ENCODE data around the gene CPZ. TPM values are rescaled to one million over a fixed set of nuclear protein-coding genes. Genes with fewer than 3 reads are reported as not detected.

The CPZ gene
- total RNA-seq, 1 donor from 2014 or later: 4.9 TPM

DNA sequence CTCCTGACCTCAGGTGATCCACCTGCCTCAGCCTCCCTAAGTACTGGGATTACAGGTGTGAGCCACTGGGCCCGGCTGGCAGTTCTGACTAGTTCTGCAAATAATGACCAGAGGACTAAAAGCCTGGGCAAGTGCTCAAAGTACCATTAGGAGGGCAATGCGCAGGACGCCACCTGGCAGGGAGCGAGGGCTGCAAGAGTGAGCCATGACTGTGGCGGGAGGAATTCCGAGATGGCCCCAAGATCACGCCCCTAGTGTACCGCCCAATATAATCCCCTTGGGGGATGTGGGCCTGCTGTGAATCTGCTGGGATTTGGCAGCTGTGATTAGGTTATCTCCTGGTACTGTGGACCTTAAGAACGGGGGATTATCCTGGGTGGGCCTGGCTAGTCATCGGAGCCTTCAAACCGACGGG, 38.6 kb upstream of the CPZ start:
- Mint-ChIP-seq H3K4me1 (ENCODE audit: unreplicated experiment) (no peaks in the 10 kb centered on the region), H3K4me3 (no peak overlapping the region), H3K27me3 (no peaks in the 10 kb centered on the region), H3K9me3 (no peaks in the 10 kb centered on the region), H3K36me3 (no peaks in the 10 kb centered on the region), H3K27ac (no peak overlapping the region)
- no peak for DNase-seq (ENCODE audit: extremely low spot score, unreplicated experiment)
- TF ChIP-seq, protein P1, sequence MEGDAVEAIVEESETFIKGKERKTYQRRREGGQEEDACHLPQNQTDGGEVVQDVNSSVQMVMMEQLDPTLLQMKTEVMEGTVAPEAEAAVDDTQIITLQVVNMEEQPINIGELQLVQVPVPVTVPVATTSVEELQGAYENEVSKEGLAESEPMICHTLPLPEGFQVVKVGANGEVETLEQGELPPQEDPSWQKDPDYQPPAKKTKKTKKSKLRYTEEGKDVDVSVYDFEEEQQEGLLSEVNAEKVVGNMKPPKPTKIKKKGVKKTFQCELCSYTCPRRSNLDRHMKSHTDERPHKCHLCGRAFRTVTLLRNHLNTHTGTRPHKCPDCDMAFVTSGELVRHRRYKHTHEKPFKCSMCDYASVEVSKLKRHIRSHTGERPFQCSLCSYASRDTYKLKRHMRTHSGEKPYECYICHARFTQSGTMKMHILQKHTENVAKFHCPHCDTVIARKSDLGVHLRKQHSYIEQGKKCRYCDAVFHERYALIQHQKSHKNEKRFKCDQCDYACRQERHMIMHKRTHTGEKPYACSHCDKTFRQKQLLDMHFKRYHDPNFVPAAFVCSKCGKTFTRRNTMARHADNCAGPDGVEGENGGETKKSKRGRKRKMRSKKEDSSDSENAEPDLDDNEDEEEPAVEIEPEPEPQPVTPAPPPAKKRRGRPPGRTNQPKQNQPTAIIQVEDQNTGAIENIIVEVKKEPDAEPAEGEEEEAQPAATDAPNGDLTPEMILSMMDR (conservative IDR thresholded peaks at IDR 0.05): no peak

DNA sequence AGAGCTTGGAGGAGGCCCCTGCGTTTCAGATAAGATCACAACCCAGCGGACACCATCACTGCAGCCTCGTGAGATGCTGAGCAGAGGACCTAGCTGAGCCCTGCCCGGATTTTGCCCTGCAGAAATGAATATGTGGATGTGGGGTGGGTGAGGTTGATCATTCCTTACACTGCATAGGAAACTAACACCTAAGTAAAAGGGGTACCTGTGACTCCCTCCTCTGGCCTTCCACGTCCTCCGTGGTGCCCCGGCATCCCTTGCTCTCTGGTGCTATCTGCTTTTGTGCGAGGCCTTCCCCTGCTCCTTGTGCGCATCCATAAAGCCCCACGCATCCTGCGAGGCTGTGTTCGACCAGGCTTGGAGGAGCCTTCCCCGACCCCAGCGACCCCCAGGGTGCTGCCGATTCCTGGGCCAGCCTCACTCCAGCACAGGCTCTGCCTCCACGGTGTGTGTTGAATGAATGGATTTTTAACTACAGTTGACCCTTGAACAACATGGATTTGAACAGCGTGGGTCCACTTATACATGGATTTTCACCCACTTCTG, 37.9 kb upstream of the CPZ start:
- Mint-ChIP-seq H3K4me3 (no peak overlapping the region), H3K27me3 (no peaks in the 10 kb centered on the region), H3K27ac (no peak overlapping the region), H3K9me3 (no peaks in the 10 kb centered on the region), H3K4me1 (ENCODE audit: unreplicated experiment) (peaks cover 1% of the 10 kb centered on the region), H3K36me3 (no peaks in the 10 kb centered on the region)
- TF ChIP-seq, protein P1 (conservative IDR thresholded peaks at IDR 0.05): no peak
- DNase-seq (ENCODE audit: extremely low spot score, unreplicated experiment): no peak

DNA sequence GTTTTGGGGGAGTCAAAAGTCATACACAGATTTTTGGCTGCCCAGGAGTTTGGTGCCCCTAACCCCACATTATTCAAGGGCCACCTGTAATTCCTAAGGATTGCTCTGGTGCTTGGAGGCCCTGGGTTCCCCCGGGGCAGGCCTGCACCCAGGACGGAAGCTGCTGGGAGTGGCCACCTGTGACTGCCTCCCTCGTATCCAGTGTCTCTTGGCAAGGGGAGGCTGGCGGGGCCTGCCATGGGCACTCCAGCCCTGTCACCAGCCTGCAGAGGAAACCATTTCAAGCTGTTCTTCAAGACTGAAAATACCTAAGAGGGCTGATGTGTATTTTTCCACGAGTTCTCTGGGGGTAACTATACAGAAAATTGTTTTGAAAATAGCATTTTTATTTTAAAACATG, 36.8 kb upstream of the CPZ start:
- no peaks in the 10 kb centered on the region for H3K9me3 Mint-ChIP-seq
- no peak for DNase-seq (ENCODE audit: extremely low spot score, unreplicated experiment)
- TF ChIP-seq, protein P1 (conservative IDR thresholded peaks at IDR 0.05): no peak
- H3K27ac Mint-ChIP-seq: no peak overlapping the region
- no peaks in the 10 kb centered on the region for H3K27me3 Mint-ChIP-seq
- no peaks in the 10 kb centered on the region for H3K36me3 Mint-ChIP-seq
- peaks cover 3% of the 10 kb centered on the region for H3K4me1 Mint-ChIP-seq (ENCODE audit: unreplicated experiment)
- H3K4me3 Mint-ChIP-seq: no peak overlapping the region

DNA sequence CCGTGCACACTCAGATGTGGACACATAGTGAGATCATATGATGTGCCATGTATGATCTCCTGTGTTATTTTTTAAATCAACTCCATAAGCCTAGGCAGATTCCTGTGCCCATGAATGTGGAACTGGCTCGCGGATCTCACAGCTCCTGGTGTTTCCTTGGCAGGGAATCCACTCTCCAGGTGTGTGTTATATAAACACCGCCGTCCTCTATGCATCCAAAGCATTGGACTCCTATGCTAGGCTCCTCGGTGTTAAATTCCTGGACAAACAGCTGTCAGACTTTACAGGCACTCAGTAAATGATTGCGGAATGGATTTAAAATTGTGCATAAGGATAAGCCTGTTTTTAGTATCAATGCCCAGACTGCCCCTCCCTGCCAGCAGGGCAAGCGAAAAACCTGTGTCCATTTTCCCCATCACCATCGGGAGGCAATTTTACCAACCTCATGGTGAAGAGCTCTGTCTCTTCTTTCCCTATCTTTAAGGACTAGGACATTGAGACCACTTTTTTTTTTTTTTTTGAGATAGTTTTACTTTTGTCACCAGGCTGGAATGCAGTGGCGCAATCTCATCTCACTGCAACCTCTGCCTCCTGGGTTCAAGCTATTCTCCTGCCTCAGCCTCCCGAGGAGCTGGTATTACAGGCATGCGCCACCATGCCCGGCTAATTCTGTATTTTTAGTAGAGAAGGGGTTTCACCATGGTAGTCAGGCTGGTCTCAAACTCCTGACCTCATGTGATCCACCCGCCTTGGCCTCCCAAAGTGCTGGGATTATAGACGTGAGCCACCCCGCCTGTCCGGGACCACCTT, 36.0 kb upstream of the CPZ start:
- Mint-ChIP-seq H3K4me1 (ENCODE audit: unreplicated experiment) (peaks cover 4% of the 10 kb centered on the region), H3K36me3 (no peaks in the 10 kb centered on the region), H3K9me3 (no peaks in the 10 kb centered on the region), H3K27me3 (no peaks in the 10 kb centered on the region), H3K4me3 (no peak overlapping the region), H3K27ac (peak overlapping the region; percentile 73)
- TF ChIP-seq, protein P1 (conservative IDR thresholded peaks at IDR 0.05): no peak
- DNase-seq (ENCODE audit: extremely low spot score, unreplicated experiment): no peak

DNA sequence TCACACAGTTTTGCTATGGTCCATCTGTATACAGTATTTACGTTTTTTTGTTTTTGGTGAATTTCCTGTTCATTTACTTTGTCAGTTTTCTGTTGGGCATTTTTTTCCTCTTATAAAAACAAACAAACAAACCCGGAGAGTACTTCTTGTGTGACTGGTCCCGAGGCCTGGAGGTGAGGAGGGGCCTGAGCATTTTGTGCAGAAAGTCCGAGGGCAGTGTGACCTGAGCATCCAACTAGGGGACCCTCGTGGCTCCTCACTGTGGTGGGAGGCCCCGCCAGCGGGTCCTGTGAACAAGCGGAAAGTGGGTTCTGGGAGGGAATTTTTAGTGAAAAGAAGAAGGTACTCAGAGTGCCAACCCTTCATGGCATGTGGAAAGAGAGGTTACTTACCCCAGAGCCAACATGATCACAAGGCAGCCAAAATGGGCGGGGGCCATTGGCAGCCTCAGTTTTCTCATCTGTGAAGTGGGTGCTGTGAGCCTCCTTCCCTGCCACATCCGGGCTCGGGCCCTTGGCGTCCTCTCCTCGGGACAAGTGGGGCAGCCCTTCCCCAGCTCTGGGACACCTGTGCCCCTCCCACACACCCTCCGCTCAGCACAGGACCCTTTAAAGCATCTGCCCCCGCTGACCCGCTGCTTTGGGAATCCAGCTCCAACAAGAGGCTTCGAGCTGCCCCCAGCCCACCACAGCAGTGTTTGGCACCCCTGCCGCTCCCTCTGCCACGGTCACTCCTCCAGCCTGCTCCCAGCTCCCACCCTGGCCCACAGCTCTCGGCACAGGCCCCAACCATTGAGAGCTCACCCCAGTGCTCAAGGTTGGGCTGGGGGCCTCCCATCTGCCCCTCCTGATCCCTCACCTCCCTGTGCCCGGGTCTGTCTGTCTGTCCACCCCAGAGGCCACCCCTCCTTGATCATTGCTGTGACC, 35.2 kb upstream of the CPZ start:
- Mint-ChIP-seq H3K36me3 (no peaks in the 10 kb centered on the region), H3K4me3 (no peak overlapping the region), H3K27me3 (no peaks in the 10 kb centered on the region), H3K27ac (peak overlapping the region; percentile 73), H3K4me1 (ENCODE audit: unreplicated experiment) (peaks cover 6% of the 10 kb centered on the region), H3K9me3 (no peaks in the 10 kb centered on the region)
- no peak for DNase-seq (ENCODE audit: extremely low spot score, unreplicated experiment)
- TF ChIP-seq, protein P1 (conservative IDR thresholded peaks at IDR 0.05): no peak
